Dermis microvascular lymphatic vessel endothelial cell (primary cell): ENCODE results near the gene HSP90AB1. TPM values are rescaled to one million over a fixed set of nuclear protein-coding genes. Genes with fewer than 3 reads are reported as not detected.
"Not testable (repeated sequence)": the region's sequence is repeated elsewhere in the genome, so short reads cannot be mapped to it uniquely, and the experiment has no call there.

Experiments
- DNase-seq, 2 donors: peaks; one replicate each; pipeline versions ENCODE4 v3.0.0 to v3.0.0-alpha.2; 2010; ENCODE audit warnings: low read depth in 2 of 2
- total RNA-seq: library from RNA; depleted of rRNA; stranded (reverse); fragments of >200 nt; gene quantifications from 2 replicates; pipeline ENCODE4 v1.2.1, GENCODE V29; 2014

The HSP90AB1 gene
- total RNA-seq, 1 donor from 2014 or later, result 497 TPM

GRCh38 chr6:44222486-44223318, 24.2 kb upstream of the HSP90AB1 start:
- peak in 1 of 2 donors; percentile 45 for DNase-seq

DNA sequence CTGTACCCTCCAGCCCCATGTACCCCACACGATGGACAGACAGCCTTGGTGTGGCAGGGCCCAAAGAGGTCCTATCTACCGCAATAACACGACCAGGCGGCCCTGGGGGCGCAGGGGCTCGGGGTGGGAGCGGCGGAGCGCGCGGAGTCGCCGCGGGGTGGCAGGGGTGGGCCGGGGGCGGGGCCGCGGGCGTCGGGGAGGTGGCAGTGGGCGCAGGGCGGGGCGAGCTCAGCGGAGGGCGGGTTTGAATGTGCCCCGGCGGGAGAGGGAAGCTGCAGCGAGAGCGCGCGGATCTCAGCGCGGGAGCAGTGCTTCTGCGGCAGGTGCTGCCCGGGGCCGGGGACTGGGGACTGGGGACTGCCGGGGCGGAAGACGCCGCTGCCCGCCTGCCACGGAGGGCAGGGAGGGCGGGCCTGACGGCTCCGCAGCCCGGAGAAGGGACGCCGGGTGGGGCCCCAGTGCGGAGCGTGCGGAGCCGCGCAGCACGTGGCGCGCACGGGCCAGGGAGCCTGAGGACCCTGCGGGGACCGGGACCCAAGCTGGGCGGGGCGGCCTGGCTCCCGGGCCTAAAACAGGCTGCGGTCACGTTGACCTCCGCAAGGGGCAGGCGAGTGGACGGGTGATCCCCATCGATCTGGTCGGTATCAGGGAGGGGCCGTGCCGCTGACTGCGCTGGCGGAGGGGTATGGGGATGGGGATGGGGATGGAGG, 23.4 kb upstream of the HSP90AB1 start, which contains the start of gene SLC29A1:
TSS of gene SLC29A1 (plus strand) at position 277 of the 710 bp plus-strand sequence. CDS start 3,719 bp downstream, outside the sequence.
- DNase-seq, result peak in 1 of 2 donors; percentile 78

- DNase-seq, result peak in 1 of 2 donors; percentile 57
Measured at GRCh38 chr6:44224029-44224964, 22.6 kb upstream of the HSP90AB1 start.

DNA sequence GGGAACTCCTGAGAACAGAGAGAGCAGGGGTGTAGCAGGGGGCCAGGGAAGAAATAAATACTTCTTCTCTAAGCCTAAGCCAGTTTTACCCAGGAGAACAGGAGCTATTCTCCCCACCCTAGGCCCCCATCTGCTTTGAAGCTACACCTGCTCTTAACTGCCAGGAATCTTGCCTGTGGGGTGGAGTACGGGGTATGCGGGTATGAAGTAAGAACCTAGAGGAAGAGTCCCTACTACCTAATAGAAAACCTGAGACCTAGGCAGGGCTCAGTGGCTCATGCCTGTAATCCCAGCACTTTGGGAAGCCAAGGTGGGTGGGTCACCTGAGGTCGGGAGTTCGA, 22.0 kb upstream of the HSP90AB1 start:
- DNase-seq, result no peak

DNA sequence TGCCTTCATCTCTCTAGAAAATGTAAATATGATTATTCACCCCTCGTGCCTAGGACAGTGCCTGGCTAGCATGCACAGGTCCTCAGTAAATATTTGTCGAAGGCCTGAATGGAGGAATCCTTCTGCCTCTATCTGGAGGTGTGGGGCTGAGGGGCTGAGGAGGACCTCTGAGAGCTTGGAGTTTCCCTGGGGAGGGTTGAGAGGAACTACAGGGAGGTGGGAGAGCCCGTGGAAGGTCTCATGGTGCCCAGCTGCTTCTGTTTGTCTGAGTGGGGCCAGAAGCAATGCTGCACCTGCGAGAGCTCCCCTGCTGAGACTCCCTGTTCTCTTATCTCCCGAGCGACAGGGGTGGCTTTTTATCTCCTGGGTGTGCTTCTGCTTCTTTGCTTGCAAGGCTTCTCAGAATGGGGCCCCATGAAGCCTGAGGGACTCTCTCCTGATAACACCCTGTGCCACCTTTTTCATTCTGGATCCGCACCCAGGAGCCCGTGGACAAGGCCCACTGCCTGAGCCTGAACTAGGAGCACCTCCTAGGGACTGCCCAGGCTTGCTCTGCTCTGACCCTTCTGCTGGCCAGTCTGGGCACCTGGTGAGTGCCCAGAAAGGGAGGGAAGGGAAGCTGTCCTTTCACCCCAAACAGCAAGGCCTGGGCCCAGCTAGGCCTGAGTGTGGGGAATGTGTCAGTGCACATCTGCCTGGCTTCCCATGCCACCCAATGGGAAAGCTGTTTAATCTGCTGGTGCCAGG, 21.1 kb upstream of the HSP90AB1 start:
- DNase-seq, result no peak

- no peak for DNase-seq
Measured at GRCh38 chr6:44226368-44227147, 20.3 kb upstream of the HSP90AB1 start.

DNA sequence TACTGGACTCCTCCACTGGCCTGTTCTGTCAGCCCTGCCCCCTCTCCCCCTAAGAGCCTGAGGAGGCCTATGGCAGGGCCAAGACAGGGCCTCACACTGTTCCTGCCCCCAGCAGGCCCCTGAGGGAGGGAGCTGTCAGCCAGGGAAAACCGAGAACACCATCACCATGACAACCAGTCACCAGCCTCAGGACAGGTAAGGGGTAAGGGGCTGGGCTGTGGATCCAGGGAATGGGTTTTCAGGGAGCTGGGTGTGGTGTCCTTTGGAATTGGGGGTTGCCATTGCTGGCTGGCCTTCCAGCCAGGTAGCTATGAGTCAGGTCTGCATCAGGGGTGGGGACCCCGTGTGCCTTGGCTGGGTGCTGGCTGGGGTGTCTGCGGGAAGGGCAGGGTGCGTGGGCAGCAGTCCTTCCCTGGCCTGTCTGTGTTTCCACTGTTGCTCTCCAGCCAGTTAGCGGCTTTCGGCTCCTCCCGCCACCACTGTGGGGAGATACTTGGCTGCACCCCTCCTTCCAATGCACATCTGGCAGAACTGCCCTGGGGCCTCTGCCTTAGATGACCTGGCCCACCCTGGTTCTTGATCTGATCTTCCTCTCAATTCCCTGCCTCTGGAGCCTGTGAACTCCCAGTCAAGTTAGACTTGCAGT, 19.6 kb upstream of the HSP90AB1 start:
- no peak for DNase-seq

- DNase-seq, result no peak
Measured at GRCh38 chr6:44228031-44228430, 18.9 kb upstream of the HSP90AB1 start.

- DNase-seq, result no peak
Measured at GRCh38 chr6:44228433-44228832, 18.5 kb upstream of the HSP90AB1 start.

GRCh38 chr6:44228836-44229235, 18.1 kb upstream of the HSP90AB1 start:
- DNase-seq, result no peak

DNA sequence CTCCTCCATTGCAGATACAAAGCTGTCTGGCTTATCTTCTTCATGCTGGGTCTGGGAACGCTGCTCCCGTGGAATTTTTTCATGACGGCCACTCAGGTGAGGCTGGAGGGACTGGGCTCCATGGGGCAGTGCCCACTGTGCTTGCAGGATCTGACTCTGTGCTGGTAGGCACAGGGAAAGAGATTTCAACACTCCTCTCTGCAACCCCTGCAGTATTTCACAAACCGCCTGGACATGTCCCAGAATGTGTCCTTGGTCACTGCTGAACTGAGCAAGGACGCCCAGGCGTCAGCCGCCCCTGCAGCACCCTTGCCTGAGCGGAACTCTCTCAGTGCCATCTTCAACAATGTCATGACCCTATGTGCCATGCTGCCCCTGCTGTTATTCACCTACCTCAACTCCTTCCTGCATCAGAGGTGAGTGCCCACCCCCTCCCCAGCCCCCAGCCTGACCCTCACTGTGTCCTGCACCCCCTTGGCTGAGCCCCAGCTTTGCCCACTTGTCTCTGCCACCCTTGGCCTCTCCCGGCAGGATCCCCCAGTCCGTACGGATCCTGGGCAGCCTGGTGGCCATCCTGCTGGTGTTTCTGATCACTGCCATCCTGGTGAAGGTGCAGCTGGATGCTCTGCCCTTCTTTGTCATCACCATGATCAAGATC, 17.4 kb upstream of the HSP90AB1 start:
- DNase-seq, result no peak

DNA sequence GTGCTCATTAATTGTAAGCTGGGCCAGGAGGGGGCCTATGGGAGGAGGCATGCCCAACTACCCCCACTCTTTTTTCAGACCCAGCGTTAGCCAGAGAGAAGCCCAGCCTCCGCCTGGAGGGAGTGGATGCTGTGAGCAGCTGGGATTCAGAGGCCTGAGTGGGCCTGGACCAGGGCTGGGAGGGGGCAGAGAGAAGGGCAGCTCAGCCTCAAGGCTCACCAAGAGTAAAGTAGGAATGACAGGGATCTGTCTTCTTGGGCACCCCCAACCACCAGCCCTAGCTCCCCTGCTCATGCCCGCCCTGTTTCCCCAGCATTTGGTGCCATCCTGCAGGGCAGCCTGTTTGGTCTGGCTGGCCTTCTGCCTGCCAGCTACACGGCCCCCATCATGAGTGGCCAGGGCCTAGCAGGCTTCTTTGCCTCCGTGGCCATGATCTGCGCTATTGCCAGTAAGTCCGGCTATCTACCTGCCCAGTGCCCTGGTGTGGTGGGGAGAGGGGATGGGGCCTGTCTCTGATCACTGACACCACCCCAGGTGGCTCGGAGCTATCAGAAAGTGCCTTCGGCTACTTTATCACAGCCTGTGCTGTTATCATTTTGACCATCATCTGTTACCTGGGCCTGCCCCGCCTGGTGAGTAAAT, 16.7 kb upstream of the HSP90AB1 start:
- DNase-seq, result no peak

- DNase-seq, result not testable (repeated sequence)
Measured at GRCh38 chr6:44231426-44231825, 15.5 kb upstream of the HSP90AB1 start.

DNA sequence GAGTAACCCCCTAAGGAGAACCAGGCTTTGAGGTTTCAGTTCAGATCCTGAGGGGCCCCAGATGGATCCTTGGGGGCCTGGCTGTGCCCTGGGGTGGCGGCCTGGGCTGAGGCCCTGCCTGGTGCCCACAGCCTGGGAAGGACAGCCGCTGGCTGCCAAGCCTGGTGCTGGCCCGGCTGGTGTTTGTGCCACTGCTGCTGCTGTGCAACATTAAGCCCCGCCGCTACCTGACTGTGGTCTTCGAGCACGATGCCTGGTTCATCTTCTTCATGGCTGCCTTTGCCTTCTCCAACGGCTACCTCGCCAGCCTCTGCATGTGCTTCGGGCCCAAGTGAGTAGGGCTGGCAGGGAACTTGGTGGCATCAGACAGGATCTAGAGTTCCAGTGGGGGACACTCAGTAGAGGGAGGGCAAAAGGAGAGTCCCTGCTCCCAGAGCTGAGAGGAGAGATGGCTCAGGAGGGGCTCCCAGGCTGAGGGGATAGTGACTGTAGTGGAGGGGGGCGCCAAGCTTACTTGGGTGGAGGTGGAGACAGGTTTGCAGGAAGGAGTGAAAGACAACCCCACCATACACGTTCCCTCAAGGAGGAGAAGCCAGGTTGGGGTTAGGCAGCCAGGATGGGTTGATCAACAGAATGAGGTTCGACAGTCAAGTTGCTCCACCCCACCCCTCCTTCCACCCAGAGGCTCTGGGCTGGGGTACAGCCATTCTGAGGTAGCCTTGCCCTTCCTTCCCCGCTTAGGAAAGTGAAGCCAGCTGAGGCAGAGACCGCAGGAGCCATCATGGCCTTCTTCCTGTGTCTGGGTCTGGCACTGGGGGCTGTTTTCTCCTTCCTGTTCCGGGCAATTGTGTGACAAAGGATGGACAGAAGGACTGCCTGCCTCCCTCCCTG, 14.0 kb upstream of the HSP90AB1 start:
- no peak for DNase-seq

DNA sequence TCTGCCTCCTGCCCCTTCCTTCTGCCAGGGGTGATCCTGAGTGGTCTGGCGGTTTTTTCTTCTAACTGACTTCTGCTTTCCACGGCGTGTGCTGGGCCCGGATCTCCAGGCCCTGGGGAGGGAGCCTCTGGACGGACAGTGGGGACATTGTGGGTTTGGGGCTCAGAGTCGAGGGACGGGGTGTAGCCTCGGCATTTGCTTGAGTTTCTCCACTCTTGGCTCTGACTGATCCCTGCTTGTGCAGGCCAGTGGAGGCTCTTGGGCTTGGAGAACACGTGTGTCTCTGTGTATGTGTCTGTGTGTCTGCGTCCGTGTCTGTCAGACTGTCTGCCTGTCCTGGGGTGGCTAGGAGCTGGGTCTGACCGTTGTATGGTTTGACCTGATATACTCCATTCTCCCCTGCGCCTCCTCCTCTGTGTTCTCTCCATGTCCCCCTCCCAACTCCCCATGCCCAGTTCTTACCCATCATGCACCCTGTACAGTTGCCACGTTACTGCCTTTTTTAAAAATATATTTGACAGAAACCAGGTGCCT, 13.3 kb upstream of the HSP90AB1 start:
- DNase-seq, result no peak

DNA sequence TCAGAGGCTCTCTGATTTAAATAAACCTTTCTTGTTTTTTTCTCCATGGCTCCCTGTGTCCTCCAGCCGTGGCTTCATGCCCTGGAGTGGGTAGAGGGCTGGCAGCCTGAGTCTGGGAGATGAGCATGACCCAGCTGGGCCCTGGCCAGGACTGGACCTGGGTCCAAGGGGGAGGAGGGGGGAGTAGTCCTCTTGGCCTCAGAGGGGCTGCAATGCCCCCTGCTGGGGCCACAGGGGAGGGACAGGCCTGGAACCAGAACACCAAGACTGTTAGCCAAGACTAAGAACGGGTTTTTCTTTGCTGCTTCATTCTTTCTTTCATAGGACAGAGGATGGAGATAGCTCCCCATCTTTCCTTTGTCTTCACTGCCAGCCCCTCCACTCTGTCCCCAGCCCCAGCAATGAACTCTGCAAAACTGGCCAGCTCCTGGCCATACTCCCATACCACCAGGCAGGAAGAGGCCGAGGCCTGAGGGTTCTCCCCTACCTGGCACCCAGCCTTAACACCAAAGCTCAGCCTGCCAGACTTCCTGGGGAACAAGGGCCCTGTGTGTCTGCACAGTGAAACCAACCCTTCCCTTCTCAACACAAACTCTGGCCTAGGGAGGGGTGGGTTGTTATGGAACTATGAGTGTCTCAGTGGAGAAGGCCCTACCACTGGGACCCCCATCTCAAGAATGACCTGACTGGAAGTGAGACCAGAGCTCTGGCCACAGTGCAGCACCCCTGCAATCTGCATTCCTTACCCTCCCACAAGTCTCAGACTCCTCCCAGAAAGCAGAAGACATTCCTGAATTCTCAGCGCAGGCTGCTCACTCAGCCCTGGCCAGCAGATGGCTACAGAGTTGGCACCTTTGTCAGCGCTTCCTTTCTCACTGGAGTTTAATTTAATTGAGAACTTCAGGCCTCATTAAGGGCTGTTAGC, 12.5 kb upstream of the HSP90AB1 start:
- peak; percentile 42 to 78 for DNase-seq
